ENCODE measurements around the gene TGFBRAP1.
"Not testable (repeated sequence)": the region's sequence is repeated elsewhere in the genome, so short reads cannot be mapped to it uniquely, and the experiment has no call there.

TGFBRAP1 gene

GRCh38 chr2:105328281-105329196, 996 bp downstream of the TGFBRAP1 start:
- no peaks in the 10 kb centered on the region; the same call in 1 of the 2 replicates for H3K4me1 ChIP-seq (ENCODE audit: control insufficient read depth, insufficient read depth, low read length)
- DNase-seq (ENCODE audit: low read depth, low spot score) = no peak
- no peaks in the 10 kb centered on the region for H3K27me3 ChIP-seq (ENCODE audit: control insufficient read depth, insufficient read depth, low read length)
- no peaks in the 10 kb centered on the region for H3K9me3 ChIP-seq (ENCODE audit: control insufficient read depth, insufficient read depth, low read length)
- WGBS (ENCODE audit: insufficient coverage, insufficient read length) = no CpG with 5 or more reads among the region's 16 CpGs
- H3K36me3 ChIP-seq (ENCODE audit: control insufficient read depth, insufficient read depth, low read length) = no peaks in the 10 kb centered on the region
- peak overlapping the region; percentile 55; the same call in 1 of the 2 replicates for H3K4me3 ChIP-seq (ENCODE audit: low read length)
- no peak overlapping the region for H3K27ac ChIP-seq (ENCODE audit: low read length)

GRCh38 chr2:105327690-105328089, 1.8 kb downstream of the TGFBRAP1 start:
- Histone ChIP-seq H3K27me3 (ENCODE audit: control insufficient read depth, insufficient read depth, low read length) (no peaks in the 10 kb centered on the region), H3K9me3 (ENCODE audit: control insufficient read depth, insufficient read depth, low read length) (no peaks in the 10 kb centered on the region), H3K4me1 (ENCODE audit: control insufficient read depth, insufficient read depth, low read length) (no peaks in the 10 kb centered on the region; the same call in 1 of the 2 replicates), H3K27ac (ENCODE audit: low read length) (no peak overlapping the region), H3K4me3 (ENCODE audit: low read length) (no peak overlapping the region), H3K36me3 (ENCODE audit: control insufficient read depth, insufficient read depth, low read length) (no peaks in the 10 kb centered on the region)
- no peak for DNase-seq (ENCODE audit: low read depth, low spot score)
- no CpG with 5 or more reads among the region's 2 CpGs for WGBS (ENCODE audit: insufficient coverage, insufficient read length)

- H3K27me3 ChIP-seq (ENCODE audit: control insufficient read depth, insufficient read depth, low read length); H3K4me1 ChIP-seq (ENCODE audit: control insufficient read depth, insufficient read depth, low read length); H3K4me3 ChIP-seq (ENCODE audit: low read length); H3K36me3 ChIP-seq (ENCODE audit: control insufficient read depth, insufficient read depth, low read length); DNase-seq (ENCODE audit: low read depth, low spot score); H3K27ac ChIP-seq (ENCODE audit: low read length); H3K9me3 ChIP-seq (ENCODE audit: control insufficient read depth, insufficient read depth, low read length): not testable (repeated sequence)
- no CpG with 5 or more reads among the region's 3 CpGs for WGBS (ENCODE audit: insufficient coverage, insufficient read length)
These were observed 2.3 kb downstream of the TGFBRAP1 start for GRCh38 chr2:105327271-105327670.

- Histone ChIP-seq H3K27ac (ENCODE audit: low read length) (no peak overlapping the region), H3K36me3 (ENCODE audit: control insufficient read depth, insufficient read depth, low read length) (no peaks in the 10 kb centered on the region), H3K27me3 (ENCODE audit: control insufficient read depth, insufficient read depth, low read length) (no peaks in the 10 kb centered on the region), H3K4me3 (ENCODE audit: low read length) (no peak overlapping the region), H3K4me1 (ENCODE audit: control insufficient read depth, insufficient read depth, low read length) (no peaks in the 10 kb centered on the region; the same call in 1 of the 2 replicates), H3K9me3 (ENCODE audit: control insufficient read depth, insufficient read depth, low read length) (no peaks in the 10 kb centered on the region)
- WGBS (ENCODE audit: insufficient coverage, insufficient read length) = no CpG with 5 or more reads among the region's 3 CpGs
- no peak for DNase-seq (ENCODE audit: low read depth, low spot score)
These were observed 4.1 kb downstream of the TGFBRAP1 start for GRCh38 chr2:105325389-105325963.

- Histone ChIP-seq H3K36me3 (ENCODE audit: control insufficient read depth, insufficient read depth, low read length) (no peaks in the 10 kb centered on the region), H3K4me3 (ENCODE audit: low read length) (no peak overlapping the region), H3K4me1 (ENCODE audit: control insufficient read depth, insufficient read depth, low read length) (no peaks in the 10 kb centered on the region; the same call in 1 of the 2 replicates), H3K27ac (ENCODE audit: low read length) (no peak overlapping the region), H3K9me3 (ENCODE audit: control insufficient read depth, insufficient read depth, low read length) (no peaks in the 10 kb centered on the region), H3K27me3 (ENCODE audit: control insufficient read depth, insufficient read depth, low read length) (no peaks in the 10 kb centered on the region)
- no CpG with 5 or more reads among the region's 4 CpGs for WGBS (ENCODE audit: insufficient coverage, insufficient read length)
- no peak for DNase-seq (ENCODE audit: low read depth, low spot score)
These were observed 4.8 kb downstream of the TGFBRAP1 start for GRCh38 chr2:105324732-105325131.

GRCh38 chr2:105324101-105324500, 5.4 kb downstream of the TGFBRAP1 start:
- Histone ChIP-seq H3K9me3 (ENCODE audit: control insufficient read depth, insufficient read depth, low read length) (no peaks in the 10 kb centered on the region), H3K36me3 (ENCODE audit: control insufficient read depth, insufficient read depth, low read length) (no peaks in the 10 kb centered on the region), H3K27ac (ENCODE audit: low read length) (no peak overlapping the region), H3K4me3 (ENCODE audit: low read length) (no peak overlapping the region), H3K4me1 (ENCODE audit: control insufficient read depth, insufficient read depth, low read length) (no peaks in the 10 kb centered on the region; the same call in 1 of the 2 replicates), H3K27me3 (ENCODE audit: control insufficient read depth, insufficient read depth, low read length) (no peaks in the 10 kb centered on the region)
- WGBS (ENCODE audit: insufficient coverage, insufficient read length) = no CpG with 5 or more reads among the region's 4 CpGs
- no peak for DNase-seq (ENCODE audit: low read depth, low spot score)

GRCh38 chr2:105323111-105323510, 6.4 kb downstream of the TGFBRAP1 start:
- no peak for DNase-seq (ENCODE audit: low read depth, low spot score)
- Histone ChIP-seq H3K4me3 (ENCODE audit: low read length) (no peak overlapping the region), H3K27ac (ENCODE audit: low read length) (no peak overlapping the region), H3K36me3 (ENCODE audit: control insufficient read depth, insufficient read depth, low read length) (no peaks in the 10 kb centered on the region), H3K4me1 (ENCODE audit: control insufficient read depth, insufficient read depth, low read length) (no peaks in the 10 kb centered on the region; the same call in 1 of the 2 replicates), H3K9me3 (ENCODE audit: control insufficient read depth, insufficient read depth, low read length) (no peaks in the 10 kb centered on the region), H3K27me3 (ENCODE audit: control insufficient read depth, insufficient read depth, low read length) (no peaks in the 10 kb centered on the region)
- no CpG with 5 or more reads among the region's 5 CpGs for WGBS (ENCODE audit: insufficient coverage, insufficient read length)

- DNase-seq (ENCODE audit: low read depth, low spot score) = no peak
- Histone ChIP-seq H3K36me3 (ENCODE audit: control insufficient read depth, insufficient read depth, low read length) (no peaks in the 10 kb centered on the region), H3K4me3 (ENCODE audit: low read length) (no peak overlapping the region), H3K9me3 (ENCODE audit: control insufficient read depth, insufficient read depth, low read length) (no peaks in the 10 kb centered on the region), H3K27me3 (ENCODE audit: control insufficient read depth, insufficient read depth, low read length) (no peaks in the 10 kb centered on the region), H3K4me1 (ENCODE audit: control insufficient read depth, insufficient read depth, low read length) (no peaks in the 10 kb centered on the region; the same call in 1 of the 2 replicates), H3K27ac (ENCODE audit: low read length) (no peak overlapping the region)
- no CpG with 5 or more reads among the region's 3 CpGs for WGBS (ENCODE audit: insufficient coverage, insufficient read length)
These were observed 7.5 kb downstream of the TGFBRAP1 start for GRCh38 chr2:105321875-105322646.

GRCh38 chr2:105320651-105321215, 8.8 kb downstream of the TGFBRAP1 start:
- Histone ChIP-seq H3K4me1 (ENCODE audit: control insufficient read depth, insufficient read depth, low read length) (no peaks in the 10 kb centered on the region; the same call in 1 of the 2 replicates), H3K4me3 (ENCODE audit: low read length) (no peak overlapping the region), H3K36me3 (ENCODE audit: control insufficient read depth, insufficient read depth, low read length) (no peaks in the 10 kb centered on the region), H3K27ac (ENCODE audit: low read length) (no peak overlapping the region), H3K9me3 (ENCODE audit: control insufficient read depth, insufficient read depth, low read length) (no peaks in the 10 kb centered on the region), H3K27me3 (ENCODE audit: control insufficient read depth, insufficient read depth, low read length) (no peaks in the 10 kb centered on the region)
- no CpG with 5 or more reads among the region's 7 CpGs for WGBS (ENCODE audit: insufficient coverage, insufficient read length)
- DNase-seq (ENCODE audit: low read depth, low spot score) = no peak

- WGBS (ENCODE audit: insufficient coverage, insufficient read length) = no CpG with 5 or more reads among the region's 3 CpGs
- no peaks in the 10 kb centered on the region for H3K9me3 ChIP-seq (ENCODE audit: control insufficient read depth, insufficient read depth, low read length)
These were observed 11.6 kb downstream of the TGFBRAP1 start for GRCh38 chr2:105317937-105318336.

More at GRCh38 chr2:105317937-105318336, 11.6 kb downstream of the TGFBRAP1 start:
- H3K4me1 ChIP-seq (ENCODE audit: control insufficient read depth, insufficient read depth, low read length) = no peaks in the 10 kb centered on the region
- no peak overlapping the region for H3K4me3 ChIP-seq (ENCODE audit: low read length)
- no peak overlapping the region for H3K27ac ChIP-seq (ENCODE audit: low read length)
- H3K36me3 ChIP-seq (ENCODE audit: control insufficient read depth, insufficient read depth, low read length) = no peaks in the 10 kb centered on the region
- DNase-seq (ENCODE audit: low read depth, low spot score) = no peak
- H3K27me3 ChIP-seq (ENCODE audit: control insufficient read depth, insufficient read depth, low read length) = no peaks in the 10 kb centered on the region
